K562 (cell line): ENCODE measurements around the gene SLC25A21. TPM values are rescaled to one million over a fixed set of nuclear protein-coding genes. Genes with fewer than 3 reads are reported as not detected.

Experiments used
- ATAC-seq: fragments of 200-7000 bp; cut with Tn5 transposase; 3 replicates; pipeline ENCODE4 v1.9.1; 2020; ENCODE audit warnings: moderate library complexity
- BruUV-seq: library from RNA; stranded (reverse); fragments of 400-500 nt; replicated peaks from 2 replicates; lab custom pipeline; 2021; lab: Mats Ljungman, UMichigan
- CTCF ChIA-PET: fragments of 300-600 bp; formaldehyde crosslinking; extraction: SDS; loops from one replicate; lab custom pipeline; 2021; ENCODE audit warnings: low intra/inter-chr PET ratio; lab: Yijun Ruan, JAX
- POLR2A ChIA-PET: fragments of 300-600, 350-650 bp; sonication (Branson Sonifier 250); formaldehyde crosslinking; extraction: SDS; loops from one replicate; lab custom pipeline; 2021; ENCODE audit warnings: antibody characterized with exemption, inconsistent platforms; lab: Yijun Ruan, JAX
- DNase-seq, 4 experiments: peaks; one replicate each; pipeline versions ENCODE4 v3.0.0 to v3.0.0-alpha.2; 2011 to 2018; ENCODE audit warnings: low spot score in 3 of 4, mixed read lengths in 3 of 4; ENCODE audit errors: extremely low read depth in 1 of 4
- FAIRE-seq: peaks from 2 replicates; lab custom pipeline; 2011; peaks lifted over from hg19 to GRCh38; lab: Jason Lieb, UNC
- H2AFZ ChIP-seq: 2 replicates; pipeline ENCODE4 v1.6.0; 2011; ENCODE audit warnings: low read depth, low read length, control low read depth, inconsistent platforms
- H3K27ac ChIP-seq: fragments of 200-600 bp; 3 replicates; pipeline ENCODE4 v1.8.0; 2011; ENCODE audit warnings: low read depth, mild to moderate bottlenecking, control low read depth, inconsistent platforms, low read length, moderate library complexity, mixed read lengths; ENCODE audit errors: extremely low read depth
- H3K27me3 ChIP-seq, 2 experiments: fragments of 300-600 bp in 1 of 2; 2 replicates in 1 of 2; 3 replicates in 1 of 2; pipeline versions ENCODE4 v1.6.0 to v1.8.0; 2011; ENCODE audit warnings: inconsistent platforms in 2 of 2, low read length in 2 of 2, mild to moderate bottlenecking in 1 of 2, mixed read lengths in 1 of 2, moderate library complexity in 1 of 2; ENCODE audit not compliant: control insufficient read depth in 2 of 2, insufficient read depth in 2 of 2
- H3K36me3 ChIP-seq: fragments of 300-600 bp; 3 replicates; pipeline ENCODE4 v1.8.0; 2011; ENCODE audit warnings: mild to moderate bottlenecking, low read length, inconsistent platforms; ENCODE audit not compliant: control insufficient read depth, insufficient read depth
- H3K4me1 ChIP-seq, 2 experiments: fragments of 200-600 bp in 1 of 2; replicated peaks in 1 of 2; 2 replicates in 1 of 2; 3 replicates in 1 of 2; pipeline versions ENCODE4 v1.5.1 to v1.8.0; 2011; ENCODE audit warnings: inconsistent platforms in 2 of 2, low read length in 2 of 2, mild to moderate bottlenecking in 1 of 2, mixed read lengths in 1 of 2, moderate library complexity in 1 of 2; ENCODE audit not compliant: control insufficient read depth in 2 of 2, insufficient read depth in 2 of 2
- H3K4me2 ChIP-seq: 2 replicates; pipeline ENCODE4 v1.6.1; 2011; ENCODE audit warnings: low read length, control low read depth, inconsistent platforms, mixed read lengths; ENCODE audit not compliant: insufficient read depth
- H3K4me3 ChIP-seq: fragments of 200-600 bp; sonication (generic), shearing (Covaris generic); 2 replicates; pipeline ENCODE4 v1.5.1; 2016; ENCODE audit warnings: control low read depth, inconsistent platforms
- H3K79me2 ChIP-seq: fragments of 200-600 bp; 3 replicates; pipeline ENCODE4 v1.8.0; 2011; ENCODE audit warnings: low read length, inconsistent platforms; ENCODE audit not compliant: control insufficient read depth, insufficient read depth
- H3K9ac ChIP-seq, 2 experiments: 2 replicates each; pipeline versions ENCODE4 v1.6.0 to v1.6.1; 2011; ENCODE audit warnings: low read depth in 2 of 2, low read length in 2 of 2, control low read depth in 1 of 2, inconsistent platforms in 1 of 2, mild to moderate bottlenecking in 1 of 2, mixed read lengths in 1 of 2; ENCODE audit not compliant: insufficient read depth in 1 of 2
- H3K9me1 ChIP-seq: one replicate; pipeline ENCODE4 v1.6.0; 2011; ENCODE audit warnings: inconsistent platforms, mild to moderate bottlenecking, low read length, moderate library complexity; ENCODE audit not compliant: control insufficient read depth, insufficient read depth
- H3K9me3 ChIP-seq: replicated peaks from 2 replicates; pipeline ENCODE4 v1.5.1; 2011; ENCODE audit warnings: low read depth, low read length, inconsistent platforms; ENCODE audit not compliant: control insufficient read depth, insufficient read depth
- H4K20me1 ChIP-seq: replicated peaks from 2 replicates; pipeline ENCODE4 v1.6.1; 2011; ENCODE audit warnings: low read length, inconsistent platforms, mixed read lengths; ENCODE audit not compliant: control insufficient read depth, insufficient read depth
- CEBPG ChIP-seq, 3 experiments: fragments of 200-800 bp in 1 of 3; sonication (Bioruptor generic) in 1 of 3; sonication (generic) in 1 of 3; formaldehyde crosslinking in 1 of 3; IDR thresholded peaks in 2 of 3; conservative IDR thresholded peaks in 1 of 3; 2 replicates each; pipeline versions ENCODE4 v1.6.1 to v1.8.0; 2016 to 2022; ENCODE audit warnings: missing compliant biosample characterization in 2 of 3, missing genetic modification characterization in 2 of 3, mild to moderate bottlenecking in 1 of 3, missing genetic modification reagents in 1 of 3
- MEF2D ChIP-seq: conservative IDR thresholded peaks from 2 replicates; pipeline ENCODE4 v1.6.1; 2016; ENCODE audit warnings: low read depth, missing genetic modification characterization, missing compliant biosample characterization
- NFIC ChIP-seq: fragments of 450-650 bp; IDR thresholded peaks from 2 replicates; pipeline ENCODE4 v1.6.1; 2017; ENCODE audit warnings: mild to moderate bottlenecking, inconsistent platforms
- WGBS: fragments of 100-300 bp; shearing (Covaris generic); methylation state at CpG from one replicate; pipeline ENCODE4 v1.1.6; 2016; ENCODE audit warnings: low coverage, mixed read lengths; ENCODE audit not compliant: insufficient coverage; ENCODE audit errors: missing lambda C conversion rate; 5-methylcytosine and 5-hydroxymethylcytosine counted together
- in situ Hi-C: fragments of 300-500 bp; cut with MboI; formaldehyde crosslinking; loops from 4 replicates; pipeline ENCODE4 v1.15.0; 2018; ENCODE audit warnings: inconsistent platforms, mixed read lengths
- intact Hi-C: fragments of 100-400 bp; cut with micrococcal nuclease; formaldehyde crosslinking; loops from 2 replicates; pipeline ENCODE4 v1.14.2; 2022
- polyA plus RNA-seq, 8 experiments: library from polyadenylated mRNA; depleted of rRNA in 4 of 8; stranded (reverse) in 5 of 8; unstranded in 3 of 8; fragments of >200 nt; fragmentation: Nextera tagmentation in 2 of 8; fragmentation: Illumina TruSeq in 1 of 8; extraction: Ambion mirVana in 2 of 8; extraction: Trizol in 1 of 8; gene quantifications; 2 replicates each; pipeline versions ENCODE4 v1.2.1 to v1.2.3, GENCODE V29; 2011 to 2014; ENCODE audit warnings: inconsistent platforms in 1 of 8, missing spikeins in 1 of 8
- total RNA-seq, 7 experiments: library from RNA; depleted of rRNA in 6 of 7; stranded (reverse); fragments of >200 nt in 6 of 7; fragmentation: Illumina TruSeq in 2 of 7; extraction: Trizol in 2 of 7; gene quantifications; 2 replicates each; pipeline versions ENCODE4 v1.2.1 to v1.2.3, GENCODE V29; 2011 to 2021; ENCODE audit warnings: low replicate concordance in 1 of 7

SLC25A21 gene
- total and polyA plus RNA-seq, 9 of the 15 experiments (the other 6 are each of a cell fraction or from before 2014, with no cell fraction given): 15.2 to 46.7 (median 28.7) TPM

DNA sequence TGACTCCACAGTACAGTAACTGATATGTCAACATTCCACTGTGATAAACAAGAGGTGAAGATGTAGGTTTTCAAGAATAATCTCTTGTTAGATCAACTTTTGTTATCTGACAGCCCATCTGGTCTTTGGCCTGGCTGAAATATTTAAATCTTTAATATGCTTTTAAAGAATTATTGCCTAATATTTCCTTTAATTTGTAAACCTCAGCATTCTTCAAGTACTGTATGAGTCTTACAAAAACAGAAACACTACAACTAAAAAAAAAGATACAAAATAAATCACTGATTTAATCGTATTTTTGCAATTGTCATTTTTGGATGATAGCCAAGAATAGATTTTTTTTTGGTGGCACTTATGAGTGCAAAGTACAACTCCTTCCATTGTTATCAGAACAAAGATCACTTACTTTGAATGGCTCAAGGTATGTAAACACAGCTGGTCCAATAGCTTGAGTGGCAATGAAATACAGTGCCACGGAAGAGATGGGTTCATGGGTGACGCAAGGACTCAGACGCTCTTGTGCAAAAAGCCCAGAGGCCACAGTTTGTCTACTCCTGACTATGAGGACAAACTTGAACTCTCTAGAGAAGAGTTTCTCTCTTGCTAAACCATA, 401.3 kb downstream of the SLC25A21 start:
- no peak overlapping the region for H2AFZ ChIP-seq
- no peaks in the 10 kb centered on the region for H3K79me2 ChIP-seq
- H3K9ac ChIP-seq: no peak overlapping the region
- WGBS: 75% methylated on average over 4 of the region's 4 CpGs
- H3K4me1 ChIP-seq: peaks cover 0 to 24% of the 10 kb centered on the region in 2 experiments; a peak in 4 of 5 replicates
- H3K27ac ChIP-seq: no peak overlapping the region
- H3K9me3 ChIP-seq: no peaks in the 10 kb centered on the region
- POLR2A ChIA-PET: no interaction called here
- in situ Hi-C loops (no loop called here), intact Hi-C loops (loop anchor here (5.0 kb wide), 1 partner anchor 171 kb away; no protein-coding TSS in a partner anchor)
- H3K9me1 ChIP-seq: no peaks in the 10 kb centered on the region
- TF ChIP-seq MEF2D (tag): no peak
- TF ChIP-seq NFIC: peak; percentile 56
- TF ChIP-seq CEBPG (CRISPR knock-in tag; IDR thresholded peaks at IDR 0.05): no peak
- TF ChIP-seq CEBPG (tag; conservative IDR thresholded peaks at IDR 0.05 in 1 of 2, IDR thresholded peaks at IDR 0.05 in 1 of 2): 0 out of 4 replicates have a peak, but pooled peaks of 1 of the 2 experiments have one; percentile 5
- H3K36me3 ChIP-seq: no peaks in the 10 kb centered on the region
- ATAC-seq (no peak), DNase-seq (no peak), FAIRE-seq (no peak)
- BruUV-seq: no TSS peak
- no peaks in the 10 kb centered on the region for H3K27me3 ChIP-seq
- no peaks in the 10 kb centered on the region for H4K20me1 ChIP-seq
- H3K4me2 ChIP-seq: no peak overlapping the region
- no peak overlapping the region for H3K4me3 ChIP-seq
- CTCF ChIA-PET: no interaction called here
